Erythroblast (primary cell): ENCODE data around the gene DLG2.

Experiments
- GATA1 ChIP-seq: IDR thresholded peaks from 2 replicates; pipeline ENCODE4 v1.6.1; 2011; ENCODE audit warnings: low read depth, mild to moderate bottlenecking, control low read depth, low read length, moderate library complexity
- POLR2A ChIP-seq: IDR thresholded peaks from 2 replicates; pipeline ENCODE4 v1.6.1; 2011; ENCODE audit warnings: mild to moderate bottlenecking, low read length

DNA sequence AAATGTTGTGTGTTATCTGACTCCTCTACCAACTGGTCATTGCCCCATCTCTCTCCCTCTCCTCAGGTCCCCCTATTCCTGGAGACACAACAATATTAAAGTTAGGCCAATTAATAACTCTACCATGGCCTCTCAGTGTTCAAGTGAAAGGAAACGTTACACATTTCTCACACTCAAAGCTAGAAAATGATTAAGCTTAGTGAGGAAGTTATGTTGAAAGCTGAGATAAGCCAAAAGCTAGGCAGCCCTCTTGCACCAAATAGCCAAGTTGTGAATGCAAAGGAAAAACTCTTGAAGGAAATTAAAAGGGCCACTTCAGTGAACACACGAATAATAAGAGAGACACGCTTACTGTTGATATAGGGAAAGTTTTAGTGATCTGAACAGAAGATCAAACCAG, 6.9 kb downstream of the DLG2 start:
- TF ChIP-seq POLR2A (no peak), GATA1 (no peak)
